Prostate gland (tissue), 2 donors: ENCODE data around the gene IMMP2L.
"Not testable (repeated sequence)": the region's sequence is repeated elsewhere in the genome, so short reads cannot be mapped to it uniquely, and the experiment has no call there.

Experiments used
- CTCF ChIP-seq, 4 experiments: fragments of 200-600 bp in 2 of 4; fragments of 450-650 bp in 2 of 4; sonication (generic) in 2 of 4; IDR thresholded peaks; 1 replicate in 3 of 4; 2 replicates in 1 of 4; pipeline ENCODE4 v1.5.1; 2016 to 2019; ENCODE audit warnings: antibody characterized with exemption in 4 of 4, mild to moderate bottlenecking in 2 of 4, moderate library complexity in 2 of 4
- POLR2AphosphoS5 ChIP-seq: sonication (generic); formaldehyde crosslinking; IDR thresholded peaks from one replicate; pipeline ENCODE4 v1.6.1; 2017; ENCODE audit warnings: antibody characterized with exemption

DNA sequence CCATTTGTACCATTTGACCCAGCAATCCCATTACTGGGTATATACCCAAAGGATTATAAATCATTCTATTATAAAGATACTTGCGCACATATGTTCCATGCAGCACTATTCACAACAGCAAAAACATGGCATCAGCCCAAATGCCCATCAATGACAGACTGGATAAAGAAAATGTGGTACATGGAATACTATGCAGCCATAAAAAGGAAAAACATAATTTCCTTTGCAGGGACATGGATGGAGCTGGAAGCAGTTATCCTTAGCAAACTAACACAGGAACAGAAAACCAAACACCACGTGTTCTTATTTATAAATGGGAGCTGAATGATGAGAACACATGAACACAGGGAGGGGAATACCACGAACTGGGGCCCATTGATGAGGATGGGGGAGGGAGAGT, 310.9 kb downstream of the IMMP2L start:
- not testable (repeated sequence) for TF ChIP-seq POLR2AphosphoS5; CTCF (IDR thresholded peaks at IDR 0.05)
